Heart left ventricle (tissue), 13 donors: ENCODE data around the gene ABLIM2.

Experiments
- POLR2A ChIP-seq, 2 donors: fragments of 450-650 bp; IDR thresholded peaks; one replicate each; pipeline ENCODE4 v1.6.1; 2017; ENCODE audit warnings: antibody characterized with exemption in 2 of 2, mild to moderate bottlenecking in 2 of 2, moderate library complexity in 2 of 2
- TF ChIP-seq, protein P1 (sequence below), 12 donors: fragments of 200-600 bp; sonication (generic) in 4 of 12; IDR thresholded peaks; one replicate each; pipeline versions ENCODE4 v1.5.0 to v1.8.0; 2018 to 2022; ENCODE audit warnings: antibody characterized with exemption in 12 of 12, mild to moderate bottlenecking in 5 of 12
- donor health status: ischemic (EF 13 %, LVEDD 7.1; RV severe dilation, severe dysfunction).
- donor health status: DM: no; HTN: yes; CAD: no.
- donor health status: DM: no; HTN: no; CAD: no.
- donor health status: ischemic (EF 25% LVEDD 6.9; RV normal size, moderate dysfunction).
- donor health status: ischemic (EF 25% LVEDD 5.7; RV mildly dilated, moderate dysfunction).
- donor health status: ischemic (EF 35%, LVEDD 5.7; RV mildly dilated, moderate dysfunction).
- donor health status: nonischemic (EF 11% LVEDD 7.7; RV severe dilation, severe dysfunction).
- donor health status: DM: yes; HTN: yes; CAD: no.
- donor health status: PGD.
- donor health status: ischemic (EF 29% LVEDD 5.4; RV normal size, mild dysfunction).
- donor health status: nonischemic (EF 23%, LVEDD 6.1; RV moderate dilation, normal function).

DNA sequence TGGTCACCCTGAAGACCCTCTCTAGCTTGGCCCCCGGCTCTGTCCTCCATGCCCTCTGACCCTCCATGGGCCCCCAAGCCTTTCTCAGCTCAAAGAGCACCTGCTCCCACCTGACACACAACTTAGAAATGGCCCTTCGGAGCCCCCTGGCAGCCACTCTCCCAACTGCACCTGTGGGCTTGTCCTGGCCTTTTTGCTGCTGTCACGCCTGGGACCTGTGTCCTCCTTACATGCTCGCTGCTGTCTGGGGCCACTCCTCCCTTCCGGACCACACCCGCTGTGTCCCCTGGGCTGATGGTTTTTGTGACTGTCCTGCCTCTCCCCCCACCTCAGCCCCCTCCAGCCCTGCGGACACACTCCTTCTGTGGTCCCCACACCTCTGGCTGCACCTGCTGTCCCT lies 112.7 kb downstream of the ABLIM2 start:
- TF ChIP-seq, protein P1, sequence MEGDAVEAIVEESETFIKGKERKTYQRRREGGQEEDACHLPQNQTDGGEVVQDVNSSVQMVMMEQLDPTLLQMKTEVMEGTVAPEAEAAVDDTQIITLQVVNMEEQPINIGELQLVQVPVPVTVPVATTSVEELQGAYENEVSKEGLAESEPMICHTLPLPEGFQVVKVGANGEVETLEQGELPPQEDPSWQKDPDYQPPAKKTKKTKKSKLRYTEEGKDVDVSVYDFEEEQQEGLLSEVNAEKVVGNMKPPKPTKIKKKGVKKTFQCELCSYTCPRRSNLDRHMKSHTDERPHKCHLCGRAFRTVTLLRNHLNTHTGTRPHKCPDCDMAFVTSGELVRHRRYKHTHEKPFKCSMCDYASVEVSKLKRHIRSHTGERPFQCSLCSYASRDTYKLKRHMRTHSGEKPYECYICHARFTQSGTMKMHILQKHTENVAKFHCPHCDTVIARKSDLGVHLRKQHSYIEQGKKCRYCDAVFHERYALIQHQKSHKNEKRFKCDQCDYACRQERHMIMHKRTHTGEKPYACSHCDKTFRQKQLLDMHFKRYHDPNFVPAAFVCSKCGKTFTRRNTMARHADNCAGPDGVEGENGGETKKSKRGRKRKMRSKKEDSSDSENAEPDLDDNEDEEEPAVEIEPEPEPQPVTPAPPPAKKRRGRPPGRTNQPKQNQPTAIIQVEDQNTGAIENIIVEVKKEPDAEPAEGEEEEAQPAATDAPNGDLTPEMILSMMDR (IDR thresholded peaks at IDR 0.05) = no peak
- no peak for TF ChIP-seq POLR2A (IDR thresholded peaks at IDR 0.05)
